T follicular helper cell (primary cell): Measurements from ENCODE around the gene ERGIC1.
"Not testable (repeated sequence)": the region's sequence is repeated elsewhere in the genome, so short reads cannot be mapped to it uniquely, and the experiment has no call there.

Experiments used
- DNase-seq: peaks from one replicate; pipeline ENCODE4 v3.0.0-alpha.2; 2020; ENCODE audit warnings: low read depth

ERGIC1 gene

DNA sequence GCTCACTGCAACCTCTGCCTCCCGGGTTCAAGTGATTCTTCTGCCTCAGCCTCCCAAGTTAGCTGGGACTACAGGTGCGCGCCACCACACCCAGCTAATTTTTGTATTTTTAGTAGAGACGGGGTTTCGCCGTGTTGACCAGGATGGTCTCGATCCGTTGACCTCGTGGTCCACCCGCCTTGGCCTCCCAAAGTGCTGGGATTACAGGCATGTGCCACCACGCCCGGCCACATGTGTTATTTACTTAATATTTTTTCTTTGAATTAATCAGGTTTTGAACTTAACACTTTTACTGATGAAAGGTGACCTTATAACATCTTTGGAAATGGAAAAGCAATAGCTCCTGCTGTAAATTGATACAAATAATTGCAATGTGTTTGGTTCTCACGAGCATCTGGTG lies 13.5 kb downstream of the ERGIC1 start:
- DNase-seq = not testable (repeated sequence)

DNA sequence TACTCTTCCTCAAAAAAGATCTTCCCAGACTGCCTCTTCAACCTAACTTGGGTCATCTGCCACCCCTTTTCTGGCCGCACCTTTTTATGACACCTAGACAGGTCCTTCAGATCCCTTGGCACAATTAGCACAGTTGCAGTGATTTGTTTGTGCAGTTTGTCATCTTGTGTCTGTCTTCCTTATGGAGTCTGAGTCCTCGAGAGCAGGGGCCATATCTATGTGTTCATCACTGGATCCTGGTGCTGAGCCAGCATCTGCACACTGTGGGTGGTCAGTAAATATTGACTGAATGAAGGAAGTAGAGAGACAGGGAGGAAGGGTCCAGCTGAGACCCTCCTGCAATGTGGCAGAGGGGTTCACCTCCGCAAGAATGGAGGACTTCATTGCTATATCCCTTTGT lies 14.4 kb downstream of the ERGIC1 start:
- DNase-seq = no peak

- DNase-seq = no peak
These were observed 15.8 kb downstream of the ERGIC1 start for GRCh38 chr5:172849606-172850453.

- DNase-seq = no peak
These were observed 16.4 kb downstream of the ERGIC1 start for GRCh38 chr5:172850454-172850797.

- not testable (repeated sequence) for DNase-seq
These were observed 17.2 kb downstream of the ERGIC1 start for GRCh38 chr5:172851254-172851653.

- no peak for DNase-seq
These were observed 18.7 kb downstream of the ERGIC1 start for GRCh38 chr5:172852490-172853354.

DNA sequence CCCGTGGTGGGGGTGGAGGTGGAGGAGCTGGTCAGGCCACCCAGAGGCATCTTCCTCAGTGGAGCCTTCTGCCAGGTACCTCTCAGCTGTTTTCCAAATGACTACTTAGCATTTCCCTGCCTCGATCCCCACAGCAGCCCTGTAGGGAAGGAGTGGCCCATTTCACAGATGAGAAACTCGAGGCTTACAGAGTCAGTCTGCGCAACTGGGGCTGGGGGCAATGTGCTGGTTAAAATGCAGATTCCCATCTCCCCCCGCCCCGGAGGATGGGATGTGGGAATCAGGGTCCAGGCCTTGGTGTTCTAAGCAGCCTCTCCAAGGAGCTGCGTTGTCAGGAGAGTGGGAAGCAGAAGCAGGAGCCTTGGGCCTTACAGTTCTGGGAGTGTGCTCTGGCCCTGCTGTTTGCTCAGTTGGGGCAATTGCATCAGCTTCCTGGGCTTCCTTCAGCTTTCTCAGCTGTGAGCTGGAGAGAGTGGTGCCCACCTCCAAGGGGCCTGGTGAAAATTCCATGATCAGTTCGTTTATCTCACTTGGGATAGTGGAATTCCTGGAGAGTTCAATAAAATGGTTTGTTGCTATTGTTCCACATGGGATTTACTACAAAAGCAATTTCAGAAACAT lies 19.4 kb downstream of the ERGIC1 start:
- no peak for DNase-seq

- no peak for DNase-seq
These were observed 20.4 kb downstream of the ERGIC1 start for GRCh38 chr5:172854451-172854871.

DNA sequence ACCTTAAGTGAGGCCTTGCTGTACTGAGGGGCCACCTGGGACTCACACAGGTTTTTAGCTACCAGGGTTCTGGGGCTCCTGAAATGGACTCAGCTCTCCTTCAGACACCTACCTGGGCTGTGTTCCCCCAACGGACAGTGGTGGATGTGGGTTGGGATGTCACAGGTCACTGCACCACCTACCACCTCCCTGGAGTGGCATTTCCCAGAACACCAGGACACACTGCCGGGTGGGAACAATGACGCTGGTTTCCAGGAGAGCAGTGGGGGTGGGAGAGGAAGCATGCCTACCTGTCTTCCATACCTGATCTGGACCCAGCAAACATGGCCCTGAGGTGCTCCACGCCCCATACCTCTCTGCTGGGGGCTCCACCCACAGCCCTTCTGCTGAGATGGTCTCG lies 20.9 kb downstream of the ERGIC1 start:
- no peak for DNase-seq

DNA sequence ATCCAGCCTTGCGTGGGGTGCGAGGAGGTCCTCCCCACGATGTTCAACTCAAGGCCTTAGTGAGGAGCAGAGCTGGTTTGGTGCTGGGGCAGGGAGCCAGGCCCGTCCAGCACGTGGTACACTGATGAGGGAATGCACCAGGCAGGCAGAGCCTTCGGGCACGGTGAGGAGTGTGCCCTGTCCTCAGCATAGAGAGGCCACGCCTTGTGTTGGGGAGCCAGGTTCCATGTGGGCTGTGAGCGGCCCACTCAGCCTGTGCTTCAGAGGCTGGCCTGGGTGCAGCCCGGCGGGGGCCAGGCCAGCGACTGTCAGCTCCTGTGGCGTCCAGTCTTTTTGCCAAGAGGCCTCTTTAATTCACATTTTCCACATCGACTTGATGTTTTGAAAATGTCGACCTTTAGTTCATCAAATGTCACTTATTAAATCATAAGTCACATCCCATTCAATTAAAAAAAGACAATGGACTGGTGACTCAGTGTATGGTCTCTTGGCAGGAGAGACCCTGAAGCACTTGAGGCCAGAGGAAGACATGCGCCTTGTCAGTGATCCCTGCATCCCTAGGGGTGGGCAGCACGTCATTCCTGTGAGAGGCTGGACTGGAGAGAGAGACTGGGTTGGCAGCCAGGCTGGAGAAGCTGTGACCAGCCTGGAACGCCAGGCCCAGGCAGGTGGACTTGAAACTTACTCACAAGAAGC lies 21.7 kb downstream of the ERGIC1 start:
- no peak for DNase-seq

DNA sequence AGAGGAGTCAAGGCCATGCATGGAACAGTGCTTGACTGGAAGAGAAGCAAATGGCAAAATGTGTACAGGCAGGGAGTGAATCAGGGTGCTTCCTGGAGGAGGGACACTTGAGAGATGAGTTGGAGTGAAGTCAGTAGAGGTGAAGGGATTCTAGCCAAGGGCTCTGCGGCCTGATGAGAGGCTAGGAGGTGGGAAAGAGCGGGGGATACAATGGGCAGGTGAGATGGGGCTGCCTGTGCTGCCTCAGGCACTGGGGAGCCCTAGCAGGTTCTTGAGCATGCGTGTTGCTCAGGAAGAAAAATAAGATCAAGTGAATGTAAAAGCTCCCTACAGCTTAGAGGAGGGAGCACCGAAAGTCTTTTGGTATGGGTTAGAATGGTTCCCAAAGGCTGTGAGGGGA lies 22.3 kb downstream of the ERGIC1 start:
- DNase-seq = no peak

DNA sequence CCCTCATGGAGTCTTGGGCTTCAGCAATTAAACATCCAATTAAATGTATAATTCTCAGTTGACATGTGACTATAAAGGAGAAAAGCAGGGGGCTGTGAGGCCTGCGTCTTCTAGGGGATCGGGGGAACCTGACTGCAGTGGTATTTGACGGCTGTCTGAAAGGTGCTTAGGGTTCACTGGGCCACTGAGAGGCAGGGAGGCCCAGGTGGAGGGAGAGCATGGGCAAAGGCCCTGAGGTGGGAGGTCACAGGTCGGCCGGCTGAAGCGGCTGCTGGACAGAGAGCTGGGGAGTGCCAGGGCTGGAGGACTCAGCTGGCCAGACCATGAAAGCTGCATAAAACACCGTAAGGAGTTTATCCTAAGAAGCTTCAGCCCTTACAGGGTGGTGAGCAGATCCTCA lies 23.9 kb downstream of the ERGIC1 start:
- no peak for DNase-seq

GRCh38 chr5:172858511-172858989 lies 24.5 kb downstream of the ERGIC1 start:
- no peak for DNase-seq

DNA sequence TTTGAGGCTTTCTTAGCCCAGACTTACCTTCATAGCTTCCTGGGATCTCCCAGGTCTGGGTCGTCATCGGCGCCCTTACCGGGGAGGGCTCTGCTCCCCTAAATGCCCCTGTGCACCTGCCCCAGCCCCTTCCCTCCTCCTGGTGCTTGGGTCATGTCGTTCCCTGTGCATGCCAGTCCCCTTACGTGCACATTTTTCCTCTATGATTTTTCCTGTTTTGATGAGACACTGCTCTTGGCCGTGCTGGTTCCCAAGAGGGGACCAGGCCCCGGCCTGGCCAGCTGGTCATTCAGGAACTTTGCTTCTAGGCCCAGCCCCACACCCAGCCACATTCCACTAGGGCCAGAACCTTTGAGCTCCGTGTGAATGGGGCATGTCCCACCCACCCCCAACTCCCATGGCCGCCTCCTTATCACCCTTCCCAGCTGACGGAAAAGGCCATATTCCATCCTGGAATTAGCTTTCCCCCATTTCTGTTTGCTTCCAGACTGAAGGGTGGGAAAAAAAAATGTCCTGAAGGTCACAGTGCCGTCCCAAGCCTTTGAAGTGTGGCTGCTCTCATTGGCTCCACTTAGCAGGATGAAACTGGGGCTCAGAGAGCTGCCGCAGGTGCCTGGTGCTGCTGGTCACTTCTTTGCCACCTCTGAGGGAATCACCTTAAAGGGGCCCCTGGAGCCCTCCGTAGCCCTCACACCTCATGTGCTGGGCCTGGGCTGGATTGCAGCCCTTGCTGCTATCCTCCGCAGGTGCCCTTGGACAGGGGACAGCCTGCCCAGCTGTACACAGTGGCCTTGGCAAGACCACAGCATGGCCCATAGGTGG lies 25.1 kb downstream of the ERGIC1 start:
- no peak for DNase-seq

- DNase-seq = no peak
These were observed 25.9 kb downstream of the ERGIC1 start for GRCh38 chr5:172859966-172860365.

DNA sequence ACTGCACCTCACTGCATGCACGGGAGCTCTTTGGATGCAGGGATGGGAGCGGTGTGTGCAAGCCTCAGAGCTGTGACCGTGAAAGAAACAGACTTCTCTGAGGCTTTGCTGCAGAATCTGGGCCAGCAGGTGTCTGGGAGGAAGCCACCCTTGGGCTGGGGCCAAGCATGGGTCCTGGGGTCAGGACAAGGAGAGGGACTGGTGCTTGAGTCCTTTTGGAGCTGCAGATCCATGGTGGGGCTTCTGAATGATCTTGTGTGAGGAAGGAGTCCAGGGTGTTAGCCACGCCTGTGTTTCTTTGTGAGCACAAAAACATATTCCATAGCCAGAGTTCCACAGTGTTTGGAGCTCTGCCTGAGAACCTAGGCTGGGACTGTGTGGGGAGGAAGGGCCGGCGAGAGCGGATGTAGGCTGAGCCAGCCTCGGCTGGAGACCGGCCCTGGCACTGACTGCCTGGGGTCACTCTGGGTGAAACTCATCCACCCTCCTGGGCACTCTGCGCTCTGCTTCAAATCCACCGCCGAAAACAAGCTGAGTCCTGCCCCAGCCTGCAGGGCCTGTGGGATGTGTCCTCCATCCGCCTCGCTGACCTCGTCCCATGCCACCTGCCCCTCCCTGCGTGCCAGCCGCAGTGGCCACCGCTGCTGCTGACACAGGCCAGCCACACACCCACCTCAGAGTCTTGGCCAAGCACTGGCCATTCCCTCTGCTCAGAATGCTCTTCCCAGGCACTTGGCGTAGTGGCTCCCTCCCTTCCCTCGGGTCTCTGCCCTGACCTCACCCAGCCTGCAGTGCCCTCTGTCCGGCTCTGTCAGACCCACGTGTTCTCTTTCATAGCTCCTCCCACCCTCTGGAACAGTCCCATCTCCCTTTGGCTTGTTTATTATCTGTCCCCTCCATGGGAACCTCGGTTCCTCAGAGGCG lies 26.7 kb downstream of the ERGIC1 start:
- no peak for DNase-seq

DNA sequence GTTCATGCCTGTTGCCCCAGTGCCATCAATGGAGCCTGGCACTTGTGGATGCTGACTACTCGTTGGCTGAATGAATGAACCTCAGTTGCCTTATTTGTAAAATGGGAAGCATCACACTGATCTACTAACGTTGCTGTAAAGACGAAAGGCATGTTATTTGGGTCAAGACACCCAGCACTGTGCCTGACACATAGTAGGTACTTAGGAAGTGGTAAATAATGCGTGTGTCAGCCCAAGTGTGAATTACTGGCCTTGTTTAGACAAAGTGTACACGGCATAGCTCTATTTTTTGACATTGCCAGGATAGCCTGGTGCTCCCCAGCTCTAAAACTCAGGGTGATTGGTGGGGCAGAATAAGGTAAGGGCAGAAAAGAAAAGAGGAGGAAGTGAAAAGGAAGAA lies 27.4 kb downstream of the ERGIC1 start:
- DNase-seq = no peak

- DNase-seq = no peak
These were observed 28.2 kb downstream of the ERGIC1 start for GRCh38 chr5:172862165-172862801.

DNA sequence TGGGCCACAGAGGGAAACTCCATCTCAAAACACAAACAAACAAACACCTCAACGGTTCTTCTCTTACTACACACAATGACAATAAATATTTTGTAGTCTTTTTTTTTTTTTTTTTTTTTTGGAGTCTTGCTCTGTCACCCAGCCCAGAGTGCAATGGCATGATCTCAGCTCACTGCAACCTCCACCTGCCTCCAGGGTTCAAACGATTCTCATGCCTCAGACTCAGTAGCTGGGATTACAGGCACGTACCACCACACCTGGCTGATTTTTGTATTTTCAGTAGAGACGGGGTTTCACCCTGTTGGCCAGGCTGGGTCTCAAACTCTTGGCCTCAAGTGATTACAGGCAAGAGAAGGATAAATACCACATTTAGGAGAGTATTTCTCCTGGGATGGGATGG lies 30.1 kb downstream of the ERGIC1 start:
- not testable (repeated sequence) for DNase-seq
